Stimulated activated CD4-positive, alpha-beta T cell treated with anti-CD3 and anti-CD28 coated beads, Interleukin-1b, Interleukin-23, amount 100 ng/mL, for 1 hour (primary cell): ENCODE data around the gene LZIC.

Experiments used
- DNase-seq, 2 donors: peaks; one replicate each; pipeline ENCODE4 v3.0.0-alpha.2; 2020; ENCODE audit warnings: low read depth in 2 of 2

Gene LZIC

GRCh38 chr1:9910423-9911178 lies 32.6 kb downstream of the LZIC start:
- DNase-seq = peak; percentile 100

GRCh38 chr1:9910076-9910422 lies 33.1 kb downstream of the LZIC start, which contains the start of gene CTNNBIP1:
TSS of gene CTNNBIP1 (minus strand) at chr1:9910269. CDS start at chr1:9872064, 38,205 bp downstream.
- no peak for DNase-seq

GRCh38 chr1:9909234-9910046 lies 33.8 kb downstream of the LZIC start:
- peak in 1 of 2 donors; percentile 9 for DNase-seq

- DNase-seq = no peak
Measured at GRCh38 chr1:9908871-9909233, 34.3 kb downstream of the LZIC start.

GRCh38 chr1:9907441-9907840 lies 35.8 kb downstream of the LZIC start:
- no peak for DNase-seq

GRCh38 chr1:9906466-9906865 lies 36.7 kb downstream of the LZIC start:
- DNase-seq = no peak

- no peak for DNase-seq
Measured at GRCh38 chr1:9905010-9905409, 38.2 kb downstream of the LZIC start.

- no peak for DNase-seq
Measured at GRCh38 chr1:9904596-9904995, 38.6 kb downstream of the LZIC start.

- no peak for DNase-seq
Measured at GRCh38 chr1:9903801-9904527, 39.2 kb downstream of the LZIC start.

- no peak for DNase-seq
Measured at GRCh38 chr1:9902060-9902452, 41.1 kb downstream of the LZIC start.

GRCh38 chr1:9901148-9902059 lies 41.8 kb downstream of the LZIC start:
- no peak for DNase-seq

GRCh38 chr1:9900142-9901043 lies 42.8 kb downstream of the LZIC start:
- DNase-seq = no peak

GRCh38 chr1:9894115-9894514 lies 49.1 kb downstream of the LZIC start:
- DNase-seq = no peak

- no peak for DNase-seq
Measured at GRCh38 chr1:9892563-9893528, 50.3 kb downstream of the LZIC start.

GRCh38 chr1:9891207-9891606 lies 52.0 kb downstream of the LZIC start:
- DNase-seq = no peak

GRCh38 chr1:9890224-9890731 lies 52.9 kb downstream of the LZIC start:
- no peak for DNase-seq

GRCh38 chr1:9889411-9889810 lies 53.8 kb downstream of the LZIC start:
- DNase-seq = no peak

GRCh38 chr1:9888886-9889285 lies 54.3 kb downstream of the LZIC start:
- DNase-seq = no peak

GRCh38 chr1:9887070-9887469 lies 56.1 kb downstream of the LZIC start:
- DNase-seq = no peak
